GM21515 (cell line): Measurements from ENCODE around the gene VSNL1.
A peak's percentile ranks its signal among the peaks of the same experiment; 100 is the strongest.

Experiments used
- ATAC-seq: cut with Tn5 transposase; IDR thresholded peaks from one replicate; pipeline ENCODE4 v1.9.1; 2021; ENCODE audit not compliant: unreplicated experiment

The VSNL1 gene

DNA sequence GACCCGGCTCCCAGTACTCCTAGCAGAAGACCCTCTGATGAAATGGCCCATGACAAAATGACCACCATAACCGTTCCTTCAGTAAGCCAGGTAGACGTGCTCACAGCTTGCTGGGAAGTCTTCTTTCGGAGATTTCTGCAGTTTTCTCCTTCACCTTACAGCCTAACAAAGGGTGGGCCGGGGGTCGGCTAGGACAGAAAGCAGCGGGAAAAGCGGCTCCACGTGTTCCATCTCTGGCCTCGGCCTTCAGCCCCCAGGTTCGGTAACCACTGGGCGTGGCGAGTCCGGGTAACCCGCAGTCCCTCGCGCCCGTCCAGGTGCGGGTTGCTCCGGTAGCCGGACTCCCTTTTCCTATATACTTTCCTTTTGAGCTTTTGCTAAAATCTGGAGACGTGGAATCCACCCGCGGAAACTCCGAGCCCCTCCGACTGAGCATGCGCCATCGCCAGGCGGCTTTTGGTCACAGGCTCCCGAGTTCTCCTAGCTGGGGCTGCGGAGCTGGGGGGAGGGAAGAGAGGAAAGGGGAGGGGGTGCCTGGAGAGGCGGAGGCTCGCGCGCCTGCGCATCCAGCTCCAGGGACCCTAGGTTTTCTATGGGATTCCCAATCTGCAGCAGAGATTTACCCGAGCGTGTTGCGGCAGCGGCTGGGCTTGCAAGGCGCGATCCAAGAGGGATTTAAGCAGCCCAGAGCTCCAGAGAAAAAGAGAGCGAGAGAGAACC lies at the start of gene VSNL1:
Gene VSNL1 (plus strand): TSS at position 604 of the 720 bp plus-strand sequence. CDS start 51,379 bp downstream, outside the sequence.
- no peak for ATAC-seq

DNA sequence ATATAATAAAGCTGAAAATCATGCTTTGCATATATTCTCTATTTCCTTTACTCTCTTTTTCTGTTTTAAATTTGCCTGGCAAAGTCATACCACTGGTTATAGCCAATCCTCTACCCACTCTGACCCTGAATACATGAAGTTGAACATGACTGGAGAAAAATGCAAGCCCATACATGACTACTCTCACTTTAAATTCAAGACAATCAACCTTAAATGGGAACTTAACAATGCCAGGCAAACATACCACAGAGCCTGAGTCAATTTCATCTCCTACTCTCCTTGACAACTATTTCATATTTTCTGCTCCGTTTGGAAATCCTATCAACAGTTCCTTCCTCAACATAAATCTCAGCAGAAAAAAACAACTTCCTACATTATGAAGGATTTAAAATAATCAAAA lies 44.9 kb upstream of the VSNL1 start:
- ATAC-seq: no peak

- no peak for ATAC-seq
Measured at GRCh38 chr2:17497718-17498117, 42.8 kb upstream of the VSNL1 start.

- ATAC-seq: no peak
Measured at GRCh38 chr2:17506736-17507616, 33.5 kb upstream of the VSNL1 start.

GRCh38 chr2:17515652-17516051 lies 24.8 kb upstream of the VSNL1 start:
- ATAC-seq: peak; percentile 27

- peak; percentile 25 for ATAC-seq
Measured at GRCh38 chr2:17517481-17518211, 22.9 kb upstream of the VSNL1 start.

- peak; percentile 86 for ATAC-seq
Measured at GRCh38 chr2:17518212-17519154, 22.0 kb upstream of the VSNL1 start, which contains the start of gene RAD51AP2. TSS of gene RAD51AP2 (minus strand) at chr2:17518440. CDS start at chr2:17518415, 25 bp downstream.

DNA sequence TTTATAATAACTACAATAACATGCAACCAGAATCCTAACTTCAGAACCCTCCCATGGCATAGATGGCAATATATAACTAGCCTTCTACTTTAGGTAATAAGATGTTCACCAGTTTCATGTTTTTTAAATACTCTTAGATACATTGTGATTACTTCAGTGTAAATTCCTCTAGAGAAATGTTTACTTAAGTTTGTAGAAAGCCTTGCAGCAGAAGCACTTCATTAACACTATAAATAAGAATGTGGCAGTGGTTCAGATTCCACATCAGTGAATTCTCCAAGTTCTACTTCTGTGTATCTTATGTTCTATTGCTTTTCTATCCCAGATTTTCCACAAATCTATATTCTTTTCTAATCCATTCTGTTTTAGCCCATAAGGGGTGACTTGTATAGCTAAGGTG lies 21.0 kb upstream of the VSNL1 start:
- no peak for ATAC-seq

DNA sequence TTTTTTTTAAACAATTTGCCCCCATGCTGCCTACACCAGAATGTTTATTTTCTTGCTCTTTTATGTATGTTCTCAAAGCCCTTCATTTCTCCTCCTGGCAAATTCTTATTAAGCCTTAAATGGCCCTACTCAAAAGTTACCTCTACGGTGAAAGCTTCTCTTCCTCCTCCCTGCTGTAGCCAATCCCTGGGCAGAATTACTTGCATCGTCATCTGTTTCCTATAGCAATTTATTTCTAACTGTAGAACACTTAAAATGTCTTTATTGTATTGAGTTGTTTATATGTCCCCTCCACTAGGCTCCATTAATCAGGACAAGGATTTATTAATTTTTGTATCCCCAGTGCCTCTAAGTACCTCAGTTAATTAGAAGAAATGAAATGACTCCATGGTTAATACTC lies 19.7 kb upstream of the VSNL1 start:
- ATAC-seq: peak; percentile 41

GRCh38 chr2:17521621-17522020 lies 18.9 kb upstream of the VSNL1 start:
- no peak for ATAC-seq

DNA sequence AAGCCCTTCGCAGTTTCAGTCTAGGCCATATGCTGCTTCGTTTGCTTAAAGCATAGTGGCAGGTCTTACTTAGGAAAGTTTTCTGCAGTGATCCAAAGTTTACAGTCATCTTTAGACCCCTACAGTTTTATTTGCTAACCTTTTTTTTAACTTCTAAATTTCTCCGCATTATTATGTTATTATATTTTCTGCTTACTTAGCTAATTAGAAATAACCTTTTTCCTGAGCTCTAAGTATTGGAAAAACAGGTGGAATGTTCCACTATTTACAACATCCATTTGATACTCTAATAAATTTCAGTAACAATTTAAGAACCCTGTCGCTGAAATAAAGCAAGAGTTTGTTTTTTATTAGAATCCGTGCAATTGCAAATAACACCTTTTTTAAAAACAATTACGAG lies 18.2 kb upstream of the VSNL1 start:
- no peak for ATAC-seq

GRCh38 chr2:17529771-17530170 lies 10.7 kb upstream of the VSNL1 start:
- no peak for ATAC-seq

- no peak for ATAC-seq
Measured at GRCh38 chr2:17533546-17533945, 7.0 kb upstream of the VSNL1 start.

GRCh38 chr2:17536416-17536815 lies 4.1 kb upstream of the VSNL1 start:
- ATAC-seq: no peak

DNA sequence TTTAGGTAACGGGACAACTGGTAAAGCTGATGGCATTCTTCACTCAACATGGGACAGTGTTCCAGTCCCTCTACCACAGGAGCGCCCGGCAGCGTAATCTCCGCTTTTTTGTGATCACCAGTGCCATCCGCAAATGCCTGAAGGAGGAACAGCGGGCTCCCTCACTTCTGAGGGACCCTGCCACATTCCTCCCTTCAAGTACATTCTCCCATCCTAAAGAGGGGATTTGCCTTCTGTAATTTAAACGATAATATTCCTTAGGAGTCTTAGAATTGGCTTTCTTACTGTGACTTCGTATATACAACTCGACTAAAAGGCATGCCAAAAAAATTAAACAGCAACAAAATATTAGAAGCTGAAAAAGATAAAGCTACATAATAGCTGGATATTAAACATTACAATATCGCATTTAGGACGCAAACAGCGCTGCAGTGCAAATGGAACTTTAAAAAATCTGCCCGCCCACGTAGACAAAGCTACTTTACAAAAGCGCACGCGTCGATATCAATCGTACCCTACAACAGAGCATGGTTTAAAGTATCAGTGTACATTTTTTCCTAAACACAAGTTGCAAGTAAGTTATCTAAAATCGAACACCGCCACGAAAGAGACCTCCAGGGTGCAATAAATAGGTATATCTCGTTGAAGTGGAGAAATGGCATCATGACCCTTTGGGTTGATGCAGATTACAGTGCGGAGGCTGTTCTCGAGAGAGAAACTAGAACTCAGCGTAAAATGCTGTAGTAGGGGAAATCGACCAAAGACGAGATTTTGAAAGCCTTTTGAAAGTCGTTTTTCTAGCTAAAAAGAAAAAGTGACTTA lies 2.3 kb upstream of the VSNL1 start:
- peak; percentile 26 for ATAC-seq

DNA sequence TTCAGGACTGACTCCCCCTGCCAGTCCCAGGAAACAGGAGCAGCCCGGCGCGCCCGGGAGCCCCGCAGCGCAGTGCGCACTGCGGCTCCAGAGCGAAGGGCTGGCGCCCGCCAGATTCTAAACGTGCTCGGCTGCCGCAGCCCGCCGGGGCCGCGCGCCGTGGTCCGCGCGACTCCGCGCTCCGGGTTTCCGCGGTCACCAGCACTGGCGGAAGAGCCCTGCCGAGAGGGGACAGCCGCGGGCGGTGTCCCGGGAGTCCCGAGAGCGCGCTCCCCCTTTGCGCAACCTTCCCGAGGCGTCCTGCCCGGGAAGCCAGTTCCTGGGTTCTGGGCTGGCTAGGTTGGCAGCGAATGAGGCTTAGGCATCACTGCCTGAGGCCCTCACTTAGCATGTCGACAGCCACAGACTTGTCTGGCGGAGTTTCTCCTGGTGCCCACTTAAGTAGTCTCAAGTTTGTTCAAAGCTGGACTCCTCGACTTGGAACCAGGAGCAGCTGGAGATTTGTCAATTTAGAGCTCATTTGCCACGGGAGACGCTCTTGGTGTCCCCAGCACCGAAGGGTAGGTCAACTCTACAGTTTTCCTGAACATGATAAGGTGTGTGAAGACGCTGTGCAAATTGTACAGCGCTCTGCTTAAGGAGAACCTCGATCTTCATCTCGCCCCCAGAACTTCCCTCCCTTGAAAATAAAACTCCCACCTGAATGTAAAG lies 1.5 kb upstream of the VSNL1 start:
- peak; percentile 73 for ATAC-seq

DNA sequence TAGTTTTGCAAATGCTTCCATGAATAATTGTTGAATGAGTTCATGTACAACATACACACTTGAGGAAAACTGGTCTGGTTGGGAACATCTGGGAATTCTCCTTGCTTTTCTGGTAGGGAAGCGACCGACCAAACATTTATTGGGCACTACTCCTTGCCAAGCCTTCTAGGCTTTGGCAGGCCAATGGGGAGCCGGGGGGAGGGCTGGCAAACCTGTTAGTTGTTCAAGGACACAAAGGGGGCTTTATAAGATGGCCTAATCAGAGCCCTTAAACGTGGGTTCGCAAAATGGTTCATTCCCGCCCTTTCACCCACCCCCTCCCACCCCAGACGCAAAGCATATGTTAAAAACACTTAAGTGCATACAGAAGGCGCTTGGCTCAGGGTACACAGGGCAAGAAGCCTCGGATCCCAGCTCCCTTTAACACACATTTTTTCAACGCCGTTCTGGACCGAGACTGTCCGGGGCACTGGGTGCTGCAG lies 844 bp upstream of the VSNL1 start:
- ATAC-seq: no peak

GRCh38 chr2:17540813-17541530 lies 476 bp downstream of the VSNL1 start:
- no peak for ATAC-seq
